GM12878 (cell line): Measurements from ENCODE around the gene RAC3. TPM values are rescaled to one million over a fixed set of nuclear protein-coding genes. Genes with fewer than 3 reads are reported as not detected.

Experiments
- ATF3 ChIP-seq: IDR thresholded peaks from 2 replicates; pipeline ENCODE4 v1.6.1; 2011; ENCODE audit warnings: low read depth, mild to moderate bottlenecking, low read length, moderate library complexity, borderline replicate concordance; ENCODE audit errors: extremely low read depth
- ATF7 ChIP-seq: fragments of 450-650 bp; IDR thresholded peaks from 2 replicates; pipeline ENCODE4 v1.6.1; 2016; ENCODE audit warnings: low read depth, mild to moderate bottlenecking
- BCL3 ChIP-seq: IDR thresholded peaks from 2 replicates; pipeline ENCODE4 v1.6.1; 2011; ENCODE audit warnings: borderline replicate concordance, low read depth, mild to moderate bottlenecking, moderate library complexity, low read length; ENCODE audit not compliant: insufficient read depth, poor library complexity, severe bottlenecking
- CEBPB ChIP-seq, 2 experiments: fragments of 150-350 bp in 1 of 2; IDR thresholded peaks; 2 replicates each; pipeline ENCODE4 v1.6.1; 2012 to 2014; ENCODE audit warnings: low read depth in 2 of 2, low read length in 2 of 2, borderline replicate concordance in 1 of 2, inconsistent platforms in 1 of 2
- CHD2 ChIP-seq: IDR thresholded peaks from 2 replicates; pipeline ENCODE4 v1.6.1; 2011; ENCODE audit warnings: low read depth, low read length, improper control_type of control experiment, borderline replicate concordance
- CTCF ChIP-seq, 3 experiments: IDR thresholded peaks in 2 of 3; conservative IDR thresholded peaks in 1 of 3; 2 replicates each; pipeline ENCODE4 v1.5.1; 2011; ENCODE audit warnings: low read depth in 3 of 3, low read length in 3 of 3, mild to moderate bottlenecking in 3 of 3, control low read depth in 2 of 3, moderate library complexity in 2 of 3, inconsistent platforms in 1 of 3, mixed read lengths in 1 of 3; ENCODE audit not compliant: control insufficient read depth in 2 of 3, insufficient read depth in 1 of 3; ENCODE audit errors: extremely low read depth in 1 of 3
- GABPA ChIP-seq: IDR thresholded peaks from 2 replicates; pipeline ENCODE4 v1.6.1; 2014; ENCODE audit warnings: antibody characterized with exemption, low read depth, mild to moderate bottlenecking, inconsistent platforms
- IKZF2 ChIP-seq, 2 experiments: fragments of 450-650 bp; IDR thresholded peaks; 2 replicates each; pipeline ENCODE4 v1.6.1; 2017; ENCODE audit warnings: mild to moderate bottlenecking in 2 of 2, moderate library complexity in 2 of 2
- MEF2B ChIP-seq: fragments of 450-650 bp; IDR thresholded peaks from 2 replicates; pipeline ENCODE4 v1.6.1; 2018; ENCODE audit warnings: mild to moderate bottlenecking, moderate library complexity; ENCODE audit not compliant: partially characterized antibody, poor library complexity, severe bottlenecking
- NFIC ChIP-seq: IDR thresholded peaks from 2 replicates; pipeline ENCODE4 v1.6.1; 2012; ENCODE audit warnings: low read depth, mild to moderate bottlenecking, inconsistent platforms, low read length, moderate library complexity
- NFXL1 ChIP-seq: fragments of 450-650 bp; IDR thresholded peaks from 2 replicates; pipeline ENCODE4 v1.6.1; 2017; ENCODE audit warnings: antibody characterized with exemption, mild to moderate bottlenecking, borderline replicate concordance
- NRF1 ChIP-seq: conservative IDR thresholded peaks from 2 replicates; pipeline ENCODE4 v1.6.1; 2011; ENCODE audit warnings: mild to moderate bottlenecking, low read depth, low read length, improper control_type of control experiment
- RELB ChIP-seq: fragments of 450-650 bp; IDR thresholded peaks from 2 replicates; pipeline ENCODE4 v1.6.1; 2017; ENCODE audit warnings: low read depth, mild to moderate bottlenecking, moderate library complexity
- RFX5 ChIP-seq: IDR thresholded peaks from 2 replicates; pipeline ENCODE4 v1.6.1; 2011; ENCODE audit warnings: low read depth, low read length, improper control_type of control experiment
- SIN3A ChIP-seq: IDR thresholded peaks from 2 replicates; pipeline ENCODE4 v1.6.1; 2012; ENCODE audit warnings: low read depth, low read length, improper control_type of control experiment
- SMC3 ChIP-seq: IDR thresholded peaks from 2 replicates; pipeline ENCODE4 v1.6.1; 2011; ENCODE audit warnings: low read length, improper control_type of control experiment, borderline replicate concordance
- SREBF2 ChIP-seq: IDR thresholded peaks from 2 replicates; pipeline ENCODE4 v1.6.1; 2012; ENCODE audit warnings: mild to moderate bottlenecking, low read length
- STAT1 ChIP-seq: fragments of 450-650 bp; conservative IDR thresholded peaks from 2 replicates; pipeline ENCODE4 v1.6.1; 2014; ENCODE audit warnings: antibody characterized with exemption, mild to moderate bottlenecking
- SUPT20H ChIP-seq: IDR thresholded peaks from 2 replicates; pipeline ENCODE4 v1.6.1; 2011; ENCODE audit warnings: low read depth, mild to moderate bottlenecking, low read length, moderate library complexity, borderline replicate concordance; ENCODE audit not compliant: control insufficient read depth
- TCF12 ChIP-seq: IDR thresholded peaks from 2 replicates; pipeline ENCODE4 v1.6.1; 2011; ENCODE audit warnings: low read depth, mild to moderate bottlenecking, low read length
- TCF7 ChIP-seq: IDR thresholded peaks from 2 replicates; pipeline ENCODE4 v1.6.1; 2014; ENCODE audit warnings: antibody characterized with exemption, borderline replicate concordance
- ZNF622 ChIP-seq: fragments of 450-650 bp; IDR thresholded peaks from 2 replicates; pipeline ENCODE4 v1.6.1; 2017; ENCODE audit warnings: mild to moderate bottlenecking, inconsistent platforms
- polyA plus RNA-seq, 11 experiments: library from polyadenylated mRNA; depleted of rRNA in 4 of 11; unstranded in 6 of 11; stranded (reverse) in 5 of 11; fragments of >200 nt; fragmentation: Nextera tagmentation in 4 of 11; fragmentation: Illumina TruSeq in 1 of 11; extraction: Ambion mirVana in 4 of 11; extraction: Trizol in 1 of 11; gene quantifications; 1 replicate in 1 of 11; 2 replicates in 10 of 11; pipeline versions ENCODE4 v1.2.1 to v1.2.3, GENCODE V29; 2011 to 2016; ENCODE audit warnings: inconsistent platforms in 2 of 11, missing spikeins in 2 of 11, low read depth in 1 of 11
- total RNA-seq, 4 experiments: library from RNA; depleted of rRNA in 3 of 4; stranded (reverse); fragments of >200 nt in 3 of 4; fragmentation: Illumina TruSeq in 1 of 4; extraction: Trizol in 1 of 4; gene quantifications; 2 replicates each; pipeline versions ENCODE4 v1.2.1 to v1.2.3, GENCODE V29; 2013 to 2021
- TF ChIP-seq, protein P1 (sequence below): fragments of 450-650 bp; conservative IDR thresholded peaks from 2 replicates; pipeline ENCODE4 v1.6.1; 2017; ENCODE audit warnings: mild to moderate bottlenecking, moderate library complexity

RAC3 gene
- total and polyA plus RNA-seq, 10 of the 15 experiments (the other 5 are each of a cell fraction or from before 2014, with no cell fraction given), result 0.11 to 32.9 (median 6.7) TPM

GRCh38 chr17:82065638-82066303, 34.3 kb downstream of the RAC3 start, which contains the start of gene DUS1L (continued):
- TF ChIP-seq SREBF2, result peak; percentile 38; the same call in 1 of the 2 replicates
- TF ChIP-seq NFXL1, result no peak
- no peak for TF ChIP-seq ATF3
- no peak for TF ChIP-seq STAT1
- TF ChIP-seq GABPA, result peak; percentile 92
- no peak for TF ChIP-seq ZNF622
- TF ChIP-seq CHD2, result peak; percentile 15; the same call in 1 of the 2 replicates
- TF ChIP-seq MEF2B, result no peak
- 0 out of 2 replicates have a peak, but pooled peaks have one; percentile 36 for TF ChIP-seq TCF12
- no peak for TF ChIP-seq ATF7
- 0 out of 2 replicates have a peak, but pooled peaks have one; percentile 22 for TF ChIP-seq SIN3A
- TF ChIP-seq SMC3, result no peak; the same call in 1 of the 2 replicates
- TF ChIP-seq RELB, result no peak
- peak; percentile 31; the same call in 1 of the 2 replicates for TF ChIP-seq RFX5
- no peak for TF ChIP-seq IKZF2 (IDR thresholded peaks at IDR 0.05)
- TF ChIP-seq, protein P1, sequence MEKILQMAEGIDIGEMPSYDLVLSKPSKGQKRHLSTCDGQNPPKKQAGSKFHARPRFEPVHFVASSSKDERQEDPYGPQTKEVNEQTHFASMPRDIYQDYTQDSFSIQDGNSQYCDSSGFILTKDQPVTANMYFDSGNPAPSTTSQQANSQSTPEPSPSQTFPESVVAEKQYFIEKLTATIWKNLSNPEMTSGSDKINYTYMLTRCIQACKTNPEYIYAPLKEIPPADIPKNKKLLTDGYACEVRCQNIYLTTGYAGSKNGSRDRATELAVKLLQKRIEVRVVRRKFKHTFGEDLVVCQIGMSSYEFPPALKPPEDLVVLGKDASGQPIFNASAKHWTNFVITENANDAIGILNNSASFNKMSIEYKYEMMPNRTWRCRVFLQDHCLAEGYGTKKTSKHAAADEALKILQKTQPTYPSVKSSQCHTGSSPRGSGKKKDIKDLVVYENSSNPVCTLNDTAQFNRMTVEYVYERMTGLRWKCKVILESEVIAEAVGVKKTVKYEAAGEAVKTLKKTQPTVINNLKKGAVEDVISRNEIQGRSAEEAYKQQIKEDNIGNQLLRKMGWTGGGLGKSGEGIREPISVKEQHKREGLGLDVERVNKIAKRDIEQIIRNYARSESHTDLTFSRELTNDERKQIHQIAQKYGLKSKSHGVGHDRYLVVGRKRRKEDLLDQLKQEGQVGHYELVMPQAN, result no peak; the same call in 1 of the 2 replicates
- TF ChIP-seq TCF7, result no peak
- no peak for TF ChIP-seq CTCF (IDR thresholded peaks at IDR 0.05 in 2 of 3, conservative IDR thresholded peaks at IDR 0.05 in 1 of 3; ENCODE audit: control insufficient read depth in 2 of 3, extremely low read depth in 1 of 3, insufficient read depth in 1 of 3, low read depth in 3 of 3, low read length in 3 of 3)
- no peak for TF ChIP-seq BCL3
- no peak for TF ChIP-seq NRF1
- no peak for TF ChIP-seq NFIC
- no peak for TF ChIP-seq SUPT20H
- TF ChIP-seq CEBPB (IDR thresholded peaks at IDR 0.05; ENCODE audit: borderline replicate concordance in 1 of 2, low read depth in 2 of 2, low read length in 2 of 2), result no peak
